Calu3 (cell line): ENCODE results near the gene SBK2. TPM values are rescaled to one million over a fixed set of nuclear protein-coding genes. Genes with fewer than 3 reads are reported as not detected.

ENCODE experiments used
- BruUV-seq: library from RNA; stranded (reverse); fragments of 400-500 nt; replicated peaks from 2 replicates; lab custom pipeline; 2021; lab: Mats Ljungman, UMichigan
- CTCF ChIA-PET: fragments of 300-600 bp; sonication (Branson Sonifier 250); formaldehyde crosslinking; loops from one replicate; lab custom pipeline; 2022; ENCODE audit warnings: antibody characterized with exemption; lab: Charles Lee
- DNase-seq: peaks from one replicate; pipeline ENCODE4 v3.0.0; 2022
- H3K27ac Mint-ChIP-seq: one replicate; pipeline ENCODE4 v1.8.0; 2022; ENCODE audit warnings: mixed read lengths; ENCODE audit not compliant: unreplicated experiment
- H3K27me3 Mint-ChIP-seq: one replicate; pipeline ENCODE4 v1.8.0; 2022; ENCODE audit warnings: mixed read lengths; ENCODE audit not compliant: unreplicated experiment
- H3K36me3 Mint-ChIP-seq: one replicate; pipeline ENCODE4 v1.8.0; 2022; ENCODE audit warnings: mild to moderate bottlenecking, moderate library complexity, mixed read lengths; ENCODE audit not compliant: insufficient read depth, unreplicated experiment
- H3K4me1 Mint-ChIP-seq: one replicate; pipeline ENCODE4 v1.8.0; 2022; ENCODE audit warnings: mild to moderate bottlenecking, low read depth, mixed read lengths; ENCODE audit not compliant: unreplicated experiment
- H3K4me3 Mint-ChIP-seq: one replicate; pipeline ENCODE4 v1.8.0; 2022; ENCODE audit warnings: mild to moderate bottlenecking, low read depth, moderate library complexity, mixed read lengths; ENCODE audit not compliant: unreplicated experiment
- H3K9me3 Mint-ChIP-seq: one replicate; pipeline ENCODE4 v1.8.0; 2022; ENCODE audit warnings: low read depth, mixed read lengths; ENCODE audit not compliant: unreplicated experiment
- intact Hi-C: fragments of 100-400 bp; cut with micrococcal nuclease; formaldehyde crosslinking; loops from one replicate; pipeline ENCODE4 v1.10.0; 2022; ENCODE audit not compliant: unreplicated experiment
- total RNA-seq: library from RNA; stranded (reverse); gene quantifications from 2 replicates; pipeline ENCODE4 v1.2.3, GENCODE V29; 2022
- TF ChIP-seq, protein P1 (sequence below): fragments of 200-600 bp; IDR thresholded peaks from one replicate; pipeline ENCODE4 v1.8.0; 2022; ENCODE audit warnings: antibody characterized with exemption; ENCODE audit not compliant: unreplicated experiment

SBK2 gene
- total RNA-seq, 1 experiment from 2014 or later: not detected

DNA sequence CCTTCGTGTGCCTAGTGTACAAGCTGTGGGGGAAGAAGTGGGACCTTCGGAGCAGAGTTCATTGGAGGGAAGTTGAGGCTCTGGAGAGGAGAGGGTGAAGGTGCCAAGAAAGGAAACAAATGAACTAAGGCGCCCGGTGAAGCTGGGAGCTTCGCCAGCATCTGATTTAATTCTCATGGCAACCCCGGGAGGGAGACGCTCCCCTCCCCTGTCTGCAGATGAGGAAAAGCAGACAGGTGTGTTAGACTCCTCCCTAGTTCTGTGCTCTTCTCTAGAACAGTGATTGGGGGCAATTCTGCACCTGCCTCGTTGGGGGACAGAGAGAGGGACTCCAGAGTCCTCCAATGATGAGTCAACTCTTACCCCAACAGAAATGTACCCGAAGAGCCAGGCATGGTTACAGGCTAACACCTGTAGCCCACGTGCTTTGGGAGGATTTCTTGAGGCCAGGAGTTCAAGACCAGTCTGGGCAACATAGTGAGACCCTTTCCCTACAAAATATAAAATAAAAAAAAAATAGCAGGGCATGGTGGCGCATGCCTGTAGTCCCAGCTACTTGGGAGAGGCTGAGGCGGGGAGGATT is 44.5 kb downstream of the SBK2 start:
- Mint-ChIP-seq H3K36me3 (peaks cover 18% of the 10 kb centered on the region), H3K4me3 (no peak overlapping the region), H3K4me1 (no peaks in the 10 kb centered on the region), H3K27ac (no peak overlapping the region), H3K9me3 (no peaks in the 10 kb centered on the region), H3K27me3 (peaks cover 71% of the 10 kb centered on the region)
- intact Hi-C loops: no loop called here
- no TSS peak for BruUV-seq
- CTCF ChIA-PET: no interaction called here
- TF ChIP-seq, protein P1, sequence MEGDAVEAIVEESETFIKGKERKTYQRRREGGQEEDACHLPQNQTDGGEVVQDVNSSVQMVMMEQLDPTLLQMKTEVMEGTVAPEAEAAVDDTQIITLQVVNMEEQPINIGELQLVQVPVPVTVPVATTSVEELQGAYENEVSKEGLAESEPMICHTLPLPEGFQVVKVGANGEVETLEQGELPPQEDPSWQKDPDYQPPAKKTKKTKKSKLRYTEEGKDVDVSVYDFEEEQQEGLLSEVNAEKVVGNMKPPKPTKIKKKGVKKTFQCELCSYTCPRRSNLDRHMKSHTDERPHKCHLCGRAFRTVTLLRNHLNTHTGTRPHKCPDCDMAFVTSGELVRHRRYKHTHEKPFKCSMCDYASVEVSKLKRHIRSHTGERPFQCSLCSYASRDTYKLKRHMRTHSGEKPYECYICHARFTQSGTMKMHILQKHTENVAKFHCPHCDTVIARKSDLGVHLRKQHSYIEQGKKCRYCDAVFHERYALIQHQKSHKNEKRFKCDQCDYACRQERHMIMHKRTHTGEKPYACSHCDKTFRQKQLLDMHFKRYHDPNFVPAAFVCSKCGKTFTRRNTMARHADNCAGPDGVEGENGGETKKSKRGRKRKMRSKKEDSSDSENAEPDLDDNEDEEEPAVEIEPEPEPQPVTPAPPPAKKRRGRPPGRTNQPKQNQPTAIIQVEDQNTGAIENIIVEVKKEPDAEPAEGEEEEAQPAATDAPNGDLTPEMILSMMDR: no peak
- no peak for DNase-seq

DNA sequence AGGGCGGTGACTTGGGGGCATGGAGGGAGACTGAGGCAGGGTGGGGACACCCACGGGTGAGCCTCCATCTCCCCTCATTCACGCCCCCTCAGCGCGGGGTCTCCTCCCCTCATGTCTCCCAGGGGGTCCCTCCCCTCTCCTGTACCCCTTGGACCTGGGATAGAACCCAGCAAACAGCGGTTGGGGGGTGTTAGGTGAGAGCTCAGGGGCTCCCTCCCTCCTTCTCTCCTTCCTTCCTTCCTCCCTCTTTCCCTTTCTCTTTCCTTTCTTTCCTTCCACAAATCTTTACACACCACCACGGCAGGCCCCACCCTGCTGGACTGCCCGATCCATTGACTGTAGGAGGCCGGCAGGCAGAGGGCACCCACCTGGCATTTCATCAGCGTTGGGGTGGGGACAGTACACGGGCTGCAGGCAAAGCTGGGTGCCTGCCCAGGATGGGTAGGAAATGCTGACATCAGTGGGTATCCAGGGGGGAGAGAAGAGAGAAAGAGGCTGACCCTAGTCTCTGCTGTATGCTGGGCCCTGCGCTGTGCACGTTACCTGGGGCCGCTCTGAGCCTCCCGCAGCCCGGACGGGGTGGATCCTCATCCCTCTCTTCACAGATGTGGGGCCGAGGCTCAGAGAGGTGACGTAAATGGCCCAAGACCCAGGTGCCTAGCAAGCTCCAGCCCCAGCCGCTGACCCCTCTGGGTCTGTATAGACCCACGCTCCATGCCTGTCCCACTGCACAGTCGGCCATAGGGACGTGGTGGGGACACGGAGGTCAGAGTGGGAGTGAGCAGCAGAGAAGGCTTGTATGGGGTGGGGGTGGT is 45.2 kb downstream of the SBK2 start:
- Mint-ChIP-seq H3K9me3 (no peaks in the 10 kb centered on the region), H3K4me3 (no peak overlapping the region), H3K4me1 (no peaks in the 10 kb centered on the region), H3K27me3 (peaks cover 64% of the 10 kb centered on the region), H3K27ac (no peak overlapping the region), H3K36me3 (peaks cover 24% of the 10 kb centered on the region)
- BruUV-seq: no TSS peak
- intact Hi-C loops: no loop called here
- TF ChIP-seq, protein P1: no peak
- CTCF ChIA-PET: interaction anchor here (0.9 kb wide), 1 partner anchor 345 kb away, joined by 4 read pairs; no protein-coding TSS in a partner anchor
- DNase-seq: no peak

DNA sequence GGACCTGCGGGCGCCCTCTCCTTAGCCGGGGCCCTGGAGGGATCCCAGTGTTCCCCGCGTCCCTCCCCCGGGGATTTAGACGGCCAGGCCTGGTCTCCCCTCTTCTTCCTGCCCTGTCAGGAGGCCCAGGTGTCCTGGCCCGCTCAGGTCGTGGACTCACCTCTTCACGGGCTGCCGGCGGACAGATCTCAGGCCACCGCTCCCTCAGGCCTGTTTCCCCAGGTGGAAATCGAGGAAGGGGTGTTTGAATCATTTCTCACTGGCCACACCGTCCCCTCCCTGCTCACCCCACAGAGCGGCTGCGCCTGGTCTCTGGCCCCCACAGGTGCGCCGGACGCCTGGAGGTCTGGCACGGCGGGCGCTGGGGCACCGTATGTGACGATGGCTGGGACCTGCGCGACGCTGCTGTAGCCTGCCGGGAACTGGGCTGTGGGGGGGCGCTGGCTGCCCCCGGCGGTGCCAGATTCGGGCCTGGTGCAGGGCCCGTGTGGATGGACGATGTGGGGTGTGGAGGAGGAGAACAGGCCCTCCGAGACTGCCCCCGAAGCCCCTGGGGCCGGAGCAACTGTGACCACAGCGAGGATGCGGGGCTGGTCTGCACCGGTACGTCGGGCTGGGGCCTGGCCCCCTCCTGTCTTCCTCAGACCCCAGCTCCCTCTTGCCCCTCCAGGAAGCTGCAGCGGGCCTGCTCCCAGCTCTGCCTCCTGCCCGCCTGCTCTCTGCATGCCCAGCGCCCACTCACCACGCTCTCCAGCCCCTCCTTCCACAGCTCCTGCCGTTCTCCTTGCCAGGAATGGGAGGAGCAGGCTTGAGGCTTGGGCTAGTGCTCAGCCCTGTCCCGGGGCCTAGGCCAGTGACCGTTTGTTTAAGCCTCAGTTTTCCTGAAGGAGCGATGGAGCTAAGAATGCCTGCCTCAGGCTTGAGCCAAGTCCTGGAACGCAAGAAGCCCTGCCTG is 46.2 kb downstream of the SBK2 start:
- no peak overlapping the region for H3K4me3 Mint-ChIP-seq
- peaks cover 54% of the 10 kb centered on the region for H3K27me3 Mint-ChIP-seq
- peaks cover 31% of the 10 kb centered on the region for H3K36me3 Mint-ChIP-seq
- intact Hi-C loops: no loop called here
- peaks cover 8% of the 10 kb centered on the region for H3K4me1 Mint-ChIP-seq
- TF ChIP-seq, protein P1: no peak
- no peak for DNase-seq
- BruUV-seq: no TSS peak
- no peak overlapping the region for H3K27ac Mint-ChIP-seq
- CTCF ChIA-PET: interaction anchor here (0.5 to 0.9 kb wide), 4 partner anchors 15 to 373 kb away, joined by 3 to 7 read pairs (median 4); partner anchors contain the start of gene PPP1R12C
- H3K9me3 Mint-ChIP-seq: no peaks in the 10 kb centered on the region
